Suprapubic skin (tissue), 3 donors: ENCODE measurements around the gene IFT81.

Experiments
- POLR2AphosphoS5 ChIP-seq, 3 donors: sonication (generic); formaldehyde crosslinking; IDR thresholded peaks; one replicate each; pipeline ENCODE4 v1.6.1; 2017; ENCODE audit warnings: antibody characterized with exemption in 3 of 3
- TF ChIP-seq, protein P1 (sequence below), 2 donors: fragments of 200-600 bp in 1 of 2; fragments of 450-650 bp in 1 of 2; sonication (generic) in 1 of 2; IDR thresholded peaks; one replicate each; pipeline ENCODE4 v1.5.1; 2016 to 2019; ENCODE audit warnings: antibody characterized with exemption in 2 of 2, mild to moderate bottlenecking in 1 of 2, moderate library complexity in 1 of 2

DNA sequence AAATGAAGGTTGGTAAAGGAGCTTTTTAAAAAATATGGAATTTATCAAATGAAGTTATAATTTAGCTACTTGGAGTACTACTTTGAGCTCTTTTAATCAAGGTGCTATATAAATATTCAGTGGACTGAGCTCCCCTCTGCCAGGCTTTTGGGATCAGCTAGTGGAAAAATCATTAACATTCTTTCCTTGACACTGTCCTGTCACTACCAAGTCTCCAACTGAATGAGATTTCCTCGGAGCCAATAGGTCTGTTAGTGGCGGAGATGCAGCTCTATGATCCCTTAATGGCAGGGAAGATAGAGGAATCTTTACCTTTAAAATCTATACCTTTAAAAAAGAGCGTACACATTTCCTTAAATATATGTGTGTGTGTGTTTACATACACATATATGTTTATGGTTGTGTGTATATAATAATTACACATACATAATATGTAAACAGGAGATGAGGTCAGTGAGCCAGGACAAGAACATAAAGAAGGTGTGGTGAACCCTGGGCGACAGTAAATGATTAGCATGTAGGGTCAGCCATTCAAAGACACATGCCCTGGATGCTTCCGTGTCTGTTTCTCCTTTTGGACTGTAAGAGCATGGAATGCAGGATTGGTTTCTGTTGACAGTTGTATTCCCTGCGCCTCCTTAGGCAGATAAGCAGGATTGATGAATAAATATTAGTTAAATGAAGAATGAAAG, 109.2 kb downstream of the IFT81 start:
- TF ChIP-seq, protein P1, sequence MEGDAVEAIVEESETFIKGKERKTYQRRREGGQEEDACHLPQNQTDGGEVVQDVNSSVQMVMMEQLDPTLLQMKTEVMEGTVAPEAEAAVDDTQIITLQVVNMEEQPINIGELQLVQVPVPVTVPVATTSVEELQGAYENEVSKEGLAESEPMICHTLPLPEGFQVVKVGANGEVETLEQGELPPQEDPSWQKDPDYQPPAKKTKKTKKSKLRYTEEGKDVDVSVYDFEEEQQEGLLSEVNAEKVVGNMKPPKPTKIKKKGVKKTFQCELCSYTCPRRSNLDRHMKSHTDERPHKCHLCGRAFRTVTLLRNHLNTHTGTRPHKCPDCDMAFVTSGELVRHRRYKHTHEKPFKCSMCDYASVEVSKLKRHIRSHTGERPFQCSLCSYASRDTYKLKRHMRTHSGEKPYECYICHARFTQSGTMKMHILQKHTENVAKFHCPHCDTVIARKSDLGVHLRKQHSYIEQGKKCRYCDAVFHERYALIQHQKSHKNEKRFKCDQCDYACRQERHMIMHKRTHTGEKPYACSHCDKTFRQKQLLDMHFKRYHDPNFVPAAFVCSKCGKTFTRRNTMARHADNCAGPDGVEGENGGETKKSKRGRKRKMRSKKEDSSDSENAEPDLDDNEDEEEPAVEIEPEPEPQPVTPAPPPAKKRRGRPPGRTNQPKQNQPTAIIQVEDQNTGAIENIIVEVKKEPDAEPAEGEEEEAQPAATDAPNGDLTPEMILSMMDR (IDR thresholded peaks at IDR 0.05): no peak
- TF ChIP-seq POLR2AphosphoS5 (IDR thresholded peaks at IDR 0.05): no peak
